GM18508 (cell line): ENCODE measurements around the gene ABCA6.

ENCODE experiments used
- ATAC-seq: cut with Tn5 transposase; IDR thresholded peaks from one replicate; pipeline ENCODE4 v1.9.1; 2021; ENCODE audit warnings: moderate number of reproducible peaks; ENCODE audit not compliant: insufficient read depth, unreplicated experiment

Gene ABCA6

DNA sequence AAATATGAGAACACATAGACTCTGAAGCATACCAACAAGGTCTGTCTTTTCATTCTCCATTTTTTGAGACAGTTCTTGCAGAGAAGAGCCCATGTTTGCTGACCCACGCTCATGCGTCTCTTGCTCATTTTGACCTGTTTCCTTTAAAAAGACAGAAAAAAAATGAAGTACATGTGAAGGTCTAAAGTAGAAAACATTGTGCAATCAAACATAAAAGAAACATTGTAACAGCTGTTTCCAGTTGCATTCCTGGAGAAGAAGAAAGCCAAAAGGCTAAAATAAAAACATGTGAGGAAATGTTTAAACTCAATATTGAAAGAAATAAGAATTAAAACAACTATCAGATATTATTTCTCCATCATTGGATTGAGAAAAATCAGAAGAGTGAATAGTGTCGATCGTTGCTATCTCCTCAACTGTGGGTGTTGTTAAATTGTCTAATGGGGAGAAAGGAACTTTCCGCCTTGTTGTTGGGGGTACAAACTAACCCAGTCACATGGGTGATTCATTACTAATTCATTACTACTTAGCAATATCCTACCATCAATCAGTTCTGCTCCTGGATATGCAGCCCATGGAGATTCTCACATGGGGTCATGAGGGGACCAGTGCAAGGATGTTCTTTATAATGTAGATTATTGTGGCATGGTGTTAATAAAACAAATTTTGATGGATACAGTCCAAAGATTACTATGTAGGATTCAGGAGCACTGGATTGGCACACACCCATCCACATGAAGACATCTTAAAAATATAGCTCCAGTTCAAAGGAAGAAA lies 90.5 kb downstream of the ABCA6 start:
- ATAC-seq: no peak

DNA sequence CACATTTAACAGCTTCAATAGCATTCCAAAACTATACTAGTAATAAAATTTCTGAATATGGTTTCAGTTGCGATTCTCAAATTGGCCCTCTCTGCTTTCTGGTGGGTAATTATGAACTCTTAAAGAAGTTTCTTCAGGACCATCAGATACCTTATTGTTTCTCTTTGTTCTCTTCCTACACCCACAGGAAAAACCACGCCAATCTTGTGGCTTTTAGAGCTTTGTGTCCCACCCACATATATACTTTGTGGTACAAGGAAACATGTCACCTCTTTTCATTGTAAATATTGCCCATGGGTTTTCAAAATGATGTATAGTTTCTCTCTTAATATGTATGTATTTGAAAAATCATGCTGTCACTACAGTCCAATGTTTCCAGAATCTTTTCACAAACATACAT lies 93.1 kb downstream of the ABCA6 start:
- ATAC-seq: no peak

DNA sequence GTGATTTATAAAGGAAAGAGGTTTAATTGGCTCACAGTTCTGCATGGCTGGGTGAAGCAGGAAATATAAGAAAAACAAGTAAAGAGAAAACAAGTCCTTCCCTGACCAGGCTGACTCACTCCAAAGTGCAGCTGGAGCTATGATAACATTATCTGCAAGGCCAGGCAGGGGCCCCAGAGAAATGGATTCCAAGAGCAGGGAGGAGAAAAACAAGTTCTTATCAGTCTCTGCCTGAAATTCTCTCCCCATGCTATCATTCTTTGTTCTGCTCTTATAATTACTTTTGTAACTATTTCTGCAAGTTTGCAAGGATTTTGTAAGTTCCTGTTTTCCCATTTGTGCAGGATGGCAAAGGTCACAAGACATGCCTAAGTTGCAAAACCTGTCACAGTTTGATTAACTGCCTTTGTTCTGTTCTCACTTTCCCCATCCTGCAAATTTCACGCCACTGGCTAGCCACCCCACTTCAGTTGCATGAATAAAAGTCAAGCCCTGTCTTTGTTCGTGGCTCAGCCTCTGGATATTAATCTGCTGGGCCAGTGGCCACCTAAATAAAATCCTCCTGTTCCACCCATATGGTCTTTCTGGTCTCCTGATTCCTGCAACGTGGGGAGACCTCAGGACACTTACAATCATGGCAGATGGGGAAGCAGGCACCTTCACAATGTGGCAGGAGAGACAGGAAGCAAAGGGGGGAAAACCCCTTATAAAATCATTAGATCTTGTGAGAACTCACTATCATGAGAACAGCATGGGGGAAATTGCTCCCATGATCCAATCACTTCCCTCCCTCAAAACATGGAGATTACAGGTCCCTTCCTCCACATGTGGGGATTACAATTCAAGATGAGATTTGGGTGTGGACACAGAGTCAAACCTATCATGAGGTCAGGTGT lies 94.1 kb downstream of the ABCA6 start:
- no peak for ATAC-seq

DNA sequence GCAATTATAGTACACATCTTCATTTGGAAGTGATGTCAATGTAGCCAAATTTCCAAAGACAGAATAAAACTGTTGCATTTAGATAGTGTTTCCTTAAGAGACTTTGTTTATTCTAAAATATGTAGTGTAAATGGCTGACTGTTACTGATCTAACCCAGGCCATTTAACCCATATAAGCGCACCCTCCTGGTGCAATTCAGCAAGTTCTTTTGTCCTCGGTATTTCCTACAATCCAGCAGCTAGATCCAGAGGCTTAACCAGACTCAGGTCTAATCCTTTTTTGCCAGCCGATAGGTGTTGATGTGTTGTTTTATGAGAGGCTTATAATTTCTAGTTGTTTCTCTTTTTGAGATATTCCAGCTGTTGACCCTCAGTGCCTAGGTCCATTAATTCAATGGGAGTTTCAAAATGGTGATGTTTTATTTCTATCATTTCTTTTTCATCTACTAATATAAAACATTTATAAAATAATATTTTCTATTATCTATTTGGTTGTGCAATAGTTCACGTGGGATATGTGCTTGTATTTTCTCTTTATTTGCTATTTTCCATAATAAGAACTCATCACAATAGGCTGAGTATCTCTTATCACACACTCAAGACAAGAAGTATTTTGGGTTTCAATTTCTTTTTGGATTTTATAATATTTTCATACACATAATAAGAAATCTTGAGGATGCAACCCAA lies 95.4 kb downstream of the ABCA6 start:
- ATAC-seq: no peak

DNA sequence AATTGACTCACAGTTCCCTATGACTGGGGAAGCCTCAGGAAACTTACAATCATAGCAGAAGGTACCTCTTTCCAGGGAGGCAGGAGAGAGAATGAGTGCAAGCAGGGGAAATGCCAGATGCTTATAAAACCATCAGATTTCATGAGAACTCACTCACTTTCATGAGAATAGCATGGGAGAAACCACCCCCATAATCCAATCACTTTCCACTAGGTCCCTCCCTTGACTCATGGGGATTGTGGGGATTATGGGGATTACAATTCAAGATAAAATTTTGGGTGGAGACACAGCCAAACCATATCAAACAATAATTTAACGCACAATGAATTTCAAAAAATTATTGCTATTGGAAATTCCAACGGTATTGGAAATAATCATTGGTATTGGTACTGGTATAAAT lies 96.0 kb downstream of the ABCA6 start:
- no peak for ATAC-seq

DNA sequence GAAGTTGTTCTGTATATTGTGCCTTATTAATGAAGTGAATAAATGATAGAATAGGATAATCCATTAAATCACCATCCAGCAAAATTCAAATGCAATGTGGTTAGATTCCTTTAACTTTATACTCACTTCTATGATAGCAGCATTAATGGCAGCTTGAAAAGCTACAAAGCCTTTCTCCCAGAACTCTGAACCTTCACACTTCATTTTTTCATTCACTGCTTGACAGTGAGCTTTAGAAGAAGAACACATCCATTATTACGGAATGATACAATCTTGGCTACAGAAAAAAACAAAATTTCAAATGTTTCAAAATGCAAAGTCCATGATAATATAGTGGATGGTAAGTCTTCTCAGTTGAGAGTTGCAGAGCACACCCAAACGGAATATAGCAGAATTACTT lies 97.3 kb downstream of the ABCA6 start:
- no peak for ATAC-seq

DNA sequence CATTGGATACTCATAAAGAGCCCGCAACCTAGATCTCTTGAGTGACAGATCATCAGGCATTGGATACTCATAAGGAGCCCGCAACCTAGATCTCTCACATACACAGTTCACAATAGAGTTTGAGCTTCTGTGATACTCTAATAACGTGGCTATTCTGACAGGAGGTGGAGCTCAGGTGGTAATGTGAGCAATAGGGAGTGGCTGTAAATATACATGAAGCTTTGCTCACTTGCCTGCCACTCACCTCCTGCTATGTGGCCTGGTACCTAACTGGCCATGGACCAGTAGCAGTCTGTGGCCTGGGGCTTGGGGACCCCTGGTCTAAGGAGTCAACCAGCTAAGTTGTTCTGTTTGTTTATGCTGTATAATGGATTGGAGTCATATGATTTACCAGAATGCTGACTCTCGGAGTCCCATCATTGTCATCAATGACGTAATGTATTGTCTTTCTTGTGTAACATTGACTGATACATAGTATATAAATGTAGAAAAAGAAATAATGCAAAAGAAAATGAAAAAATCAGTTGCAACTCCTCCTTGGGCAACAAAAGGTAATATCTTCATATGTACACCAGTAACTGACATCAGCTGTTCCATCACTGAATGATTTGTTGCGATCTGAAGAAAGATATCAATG lies 98.5 kb downstream of the ABCA6 start:
- no peak for ATAC-seq

DNA sequence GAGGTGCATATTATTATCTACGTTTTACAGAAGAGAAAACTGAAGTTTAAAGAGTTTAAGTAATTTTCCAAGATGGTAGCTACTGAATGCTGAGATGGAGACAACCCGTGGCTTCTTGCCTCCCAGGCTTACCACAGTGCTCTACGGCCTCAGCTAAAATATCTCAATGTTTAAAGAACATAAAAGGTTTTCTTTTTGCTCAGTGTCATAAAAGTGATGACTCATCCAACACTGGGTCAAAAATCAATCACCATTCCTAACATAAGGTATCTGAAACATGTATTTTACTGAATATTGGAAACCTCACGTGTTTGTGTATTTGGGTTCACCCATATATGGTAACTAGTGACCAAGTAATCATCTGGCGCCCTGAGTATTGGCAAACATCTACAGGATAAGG lies 99.4 kb downstream of the ABCA6 start:
- ATAC-seq: no peak

DNA sequence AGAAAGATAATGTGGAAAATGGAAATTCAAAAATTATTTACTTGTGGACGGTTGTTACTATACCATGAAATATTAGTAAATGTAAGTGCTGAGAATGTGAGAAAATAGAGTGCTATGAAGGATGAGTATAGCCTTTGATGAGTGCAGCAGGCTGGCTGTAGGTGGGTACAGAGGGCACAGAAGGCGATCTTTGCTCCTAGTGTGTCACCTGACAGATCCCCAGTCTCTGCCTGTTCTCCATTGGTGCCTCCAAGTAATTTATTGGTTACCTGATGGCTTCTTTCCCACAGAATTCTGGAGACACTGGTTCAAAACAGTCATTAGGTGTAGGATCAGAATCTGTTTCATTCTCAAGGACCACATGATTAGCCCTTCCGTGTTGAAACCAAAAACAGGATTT lies 109.9 kb downstream of the ABCA6 start:
- ATAC-seq: no peak

DNA sequence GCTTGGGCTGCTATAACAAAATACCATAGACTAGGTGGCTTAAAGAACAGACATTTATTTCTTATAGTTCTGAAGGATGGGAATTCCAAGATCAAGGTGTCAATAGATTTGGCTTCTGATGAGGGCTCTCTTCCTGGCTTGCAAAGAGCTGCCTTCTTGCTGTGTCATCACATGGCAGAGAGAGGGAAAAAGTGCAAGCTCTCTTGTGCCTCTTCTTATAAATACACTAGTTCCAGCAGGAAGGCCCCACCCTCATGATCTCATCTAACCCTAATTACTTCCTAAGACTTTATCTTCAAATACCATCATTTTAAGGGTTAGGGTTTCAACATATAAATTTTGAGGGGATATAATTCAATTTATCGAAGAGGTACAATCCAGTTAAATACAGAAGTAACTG lies 111.5 kb downstream of the ABCA6 start:
- no peak for ATAC-seq
